Gastroesophageal sphincter (tissue), 4 donors: ENCODE data around the gene ETV6. TPM values are rescaled to one million over a fixed set of nuclear protein-coding genes. Genes with fewer than 3 reads are reported as not detected.

Experiments used
- ATAC-seq: fragments of 150-250 bp; one replicate; pipeline ENCODE4 v1.9.1; 2016; ENCODE audit warnings: mild to moderate bottlenecking, moderate library complexity
- H3K27ac ChIP-seq, 4 donors: fragments of 200-600 bp; sonication (generic) in 3 of 4; 1 replicate in 3 of 4; 2 replicates in 1 of 4; pipeline ENCODE4 v1.5.1; 2016 to 2019
- H3K27me3 ChIP-seq: fragments of 200-600 bp; sonication (generic); one replicate; pipeline ENCODE4 v1.5.1; 2019
- H3K36me3 ChIP-seq, 2 donors: fragments of 200-600 bp; sonication (generic); one replicate each; pipeline ENCODE4 v1.5.1; 2019; ENCODE audit warnings: control low read depth in 1 of 2
- H3K4me1 ChIP-seq, 3 donors: fragments of 200-600 bp; sonication (generic); 1 replicate in 2 of 3; 2 replicates in 1 of 3; pipeline ENCODE4 v1.5.1; 2016 to 2019; ENCODE audit warnings: control low read depth in 2 of 3
- H3K4me3 ChIP-seq, 2 donors: fragments of 200-600 bp; sonication (generic); one replicate each; pipeline ENCODE4 v1.5.1; 2019; ENCODE audit warnings: mild to moderate bottlenecking in 1 of 2, moderate library complexity in 1 of 2
- H3K9me3 ChIP-seq, 3 donors: fragments of 200-600 bp; sonication (generic); one replicate each; pipeline ENCODE4 v1.5.1; 2017 to 2019; ENCODE audit warnings: control low read depth in 2 of 3
- CTCF ChIP-seq, 4 experiments: fragments of 200-600 bp in 2 of 4; fragments of 450-650 bp in 2 of 4; sonication (generic) in 1 of 4; IDR thresholded peaks; one replicate each; pipeline ENCODE4 v1.5.1; 2017 to 2019; ENCODE audit warnings: antibody characterized with exemption in 4 of 4, mild to moderate bottlenecking in 2 of 4, moderate library complexity in 2 of 4
- EP300 ChIP-seq: sonication (generic); formaldehyde crosslinking; IDR thresholded peaks from one replicate; pipeline ENCODE4 v1.6.1; 2017; ENCODE audit warnings: antibody characterized with exemption, mild to moderate bottlenecking
- POLR2A ChIP-seq, 2 donors: fragments of 450-650 bp; IDR thresholded peaks; one replicate each; pipeline ENCODE4 v1.6.1; 2017; ENCODE audit warnings: antibody characterized with exemption in 2 of 2, mild to moderate bottlenecking in 2 of 2, moderate library complexity in 1 of 2
- POLR2AphosphoS5 ChIP-seq: sonication (generic); formaldehyde crosslinking; IDR thresholded peaks from one replicate; pipeline ENCODE4 v1.6.1; 2017; ENCODE audit warnings: antibody characterized with exemption
- WGBS, 2 donors: methylation state at CpG; one replicate each; pipeline ENCODE4 v1.1.5; 2018; ENCODE audit warnings: low coverage in 1 of 2; 5-methylcytosine and 5-hydroxymethylcytosine counted together
- total RNA-seq, 4 donors: library from RNA; depleted of rRNA; stranded (reverse); fragments of >200 nt; gene quantifications; one replicate each; pipeline ENCODE4 v1.1.0, GENCODE V29; 2016

Gene ETV6
- total RNA-seq, 4 donors from 2014 or later = 18.7 to 30.1 (median 21.1) TPM

GRCh38 chr12:11799502-11799873 lies 150.0 kb downstream of the ETV6 start:
- H3K4me1 ChIP-seq = peaks cover 14 to 68% (median 15%) of the 10 kb centered on the region in 3 donors
- H3K36me3 ChIP-seq = no peaks in the 10 kb centered on the region
- WGBS, 2 donors = 86 to 91% methylated on average over 8 of the region's 8 CpGs
- H3K4me3 ChIP-seq = no peak overlapping the region
- ATAC-seq = no peak
- TF ChIP-seq CTCF (IDR thresholded peaks at IDR 0.05) (no peak), EP300 (no peak), POLR2AphosphoS5 (no peak), POLR2A (IDR thresholded peaks at IDR 0.05) (no peak)
- no peaks in the 10 kb centered on the region for H3K9me3 ChIP-seq
- H3K27ac ChIP-seq = peak overlapping the region in 3 of 4 donors; percentile 90 to 92 (median 91)
- H3K27me3 ChIP-seq = no peaks in the 10 kb centered on the region

GRCh38 chr12:11801643-11802042 lies 152.2 kb downstream of the ETV6 start:
- TF ChIP-seq POLR2A (IDR thresholded peaks at IDR 0.05) = no peak
- no peak for TF ChIP-seq POLR2AphosphoS5
- no peak for TF ChIP-seq EP300
- TF ChIP-seq CTCF (IDR thresholded peaks at IDR 0.05) = no peak
- H3K4me3 ChIP-seq = no peak overlapping the region
- H3K36me3 ChIP-seq = no peaks in the 10 kb centered on the region
- H3K4me1 ChIP-seq = peaks cover 4 to 46% (median 6%) of the 10 kb centered on the region in 3 donors
- peak overlapping the region; percentile 23 to 91 (median 56) for H3K27ac ChIP-seq
- WGBS, 2 donors = 80 to 90% methylated on average over 2 of the region's 5 CpGs
- no peaks in the 10 kb centered on the region for H3K27me3 ChIP-seq
- H3K9me3 ChIP-seq = no peaks in the 10 kb centered on the region
- ATAC-seq = no peak

GRCh38 chr12:11804130-11804529 lies 154.7 kb downstream of the ETV6 start:
- no peak for ATAC-seq
- H3K36me3 ChIP-seq = no peaks in the 10 kb centered on the region
- no peaks in the 10 kb centered on the region for H3K27me3 ChIP-seq
- 10 to 57% methylated on average over 1 of the region's 1 CpG for WGBS, 2 donors
- peaks cover 0 to 21% (median 0%) of the 10 kb centered on the region in 3 donors for H3K4me1 ChIP-seq
- TF ChIP-seq CTCF (IDR thresholded peaks at IDR 0.05) (no peak), EP300 (no peak), POLR2A (IDR thresholded peaks at IDR 0.05) (no peak), POLR2AphosphoS5 (no peak)
- peak overlapping the region in 1 of 4 donors; percentile 26 for H3K27ac ChIP-seq
- H3K4me3 ChIP-seq = no peak overlapping the region
- no peaks in the 10 kb centered on the region for H3K9me3 ChIP-seq

- Histone ChIP-seq H3K9me3 (no peaks in the 10 kb centered on the region), H3K27ac (peak overlapping the region in 2 of 4 donors; percentile 22 to 26), H3K36me3 (no peaks in the 10 kb centered on the region), H3K4me3 (no peak overlapping the region), H3K4me1 (peaks cover 0 to 19% (median 0%) of the 10 kb centered on the region in 3 donors), H3K27me3 (no peaks in the 10 kb centered on the region)
- no peak for ATAC-seq
- no peak for TF ChIP-seq EP300
- peak in 2 of 4 experiments; percentile 4 to 13 for TF ChIP-seq CTCF (IDR thresholded peaks at IDR 0.05)
- 51 to 66% methylated on average over 3 of the region's 3 CpGs for WGBS, 2 donors
These were observed 155.6 kb downstream of the ETV6 start for GRCh38 chr12:11805043-11805442.

GRCh38 chr12:11805680-11806079 lies 156.2 kb downstream of the ETV6 start:
- H3K9me3 ChIP-seq = no peaks in the 10 kb centered on the region
- 71 to 81% methylated on average over 3 of the region's 3 CpGs for WGBS, 2 donors
- H3K27me3 ChIP-seq = no peaks in the 10 kb centered on the region
- no peak overlapping the region for H3K27ac ChIP-seq
- no peak for TF ChIP-seq EP300
- TF ChIP-seq POLR2AphosphoS5 = no peak
- no peak for TF ChIP-seq POLR2A (IDR thresholded peaks at IDR 0.05)
- no peak for TF ChIP-seq CTCF (IDR thresholded peaks at IDR 0.05)
- no peak overlapping the region for H3K4me3 ChIP-seq
- no peaks in the 10 kb centered on the region for H3K36me3 ChIP-seq
- ATAC-seq = no peak
- H3K4me1 ChIP-seq = peaks cover 0 to 25% (median 0%) of the 10 kb centered on the region in 3 donors
